WTC11 (cell line): Measurements from ENCODE around the gene PEX11B. TPM values are rescaled to one million over a fixed set of nuclear protein-coding genes. Genes with fewer than 3 reads are reported as not detected.

ENCODE experiments used
- ATAC-seq: fragments of 200-7000 bp; cut with Tn5 transposase; 2 replicates; pipeline ENCODE4 v1.10.0; 2021; ENCODE audit warnings: mild to moderate bottlenecking, moderate library complexity
- CTCF ChIA-PET: fragments of 300-600 bp; sonication (Branson Sonifier 250); formaldehyde crosslinking; loops from one replicate; lab custom pipeline; 2021; ENCODE audit warnings: antibody characterized with exemption; lab: Charles Lee
- POLR2A ChIA-PET: fragments of 350-600 bp; sonication (Branson Sonifier 250); formaldehyde crosslinking; loops from one replicate; lab custom pipeline; 2021; ENCODE audit warnings: antibody characterized with exemption; lab: Charles Lee
- DNase-seq: peaks from one replicate; pipeline ENCODE4 v3.0.0; 2021; ENCODE audit warnings: low spot score
- H3K27ac Mint-ChIP-seq: 2 replicates; pipeline ENCODE4 v1.8.0; 2021; ENCODE audit warnings: mixed read lengths
- H3K27me3 Mint-ChIP-seq: 2 replicates; pipeline ENCODE4 v1.8.0; 2021; ENCODE audit warnings: low read depth, mild to moderate bottlenecking, moderate library complexity, mixed read lengths
- H3K36me3 Mint-ChIP-seq: 2 replicates; pipeline ENCODE4 v1.8.0; 2021; ENCODE audit warnings: mixed read lengths
- H3K4me1 Mint-ChIP-seq: 2 replicates; pipeline ENCODE4 v1.8.0; 2022; ENCODE audit warnings: mixed read lengths
- H3K4me3 Mint-ChIP-seq: 2 replicates; pipeline ENCODE4 v1.8.0; 2021; ENCODE audit warnings: mild to moderate bottlenecking, moderate library complexity, mixed read lengths
- H3K9me3 Mint-ChIP-seq: 2 replicates; pipeline ENCODE4 v1.8.0; 2021; ENCODE audit warnings: mixed read lengths
- E2F1 ChIP-seq: sonication (generic); formaldehyde crosslinking; IDR thresholded peaks from 2 replicates; pipeline ENCODE4 v1.8.0; 2022; ENCODE audit warnings: mild to moderate bottlenecking, missing genetic modification reagents
- ESRRA ChIP-seq: sonication (generic); formaldehyde crosslinking; IDR thresholded peaks from 2 replicates; pipeline ENCODE4 v1.8.1; 2022; ENCODE audit warnings: mild to moderate bottlenecking, missing genetic modification reagents, borderline replicate concordance
- FOXP4 ChIP-seq: sonication (generic); formaldehyde crosslinking; IDR thresholded peaks from 2 replicates; pipeline ENCODE4 v1.8.0; 2022; ENCODE audit warnings: mild to moderate bottlenecking, missing genetic modification reagents
- IRF1 ChIP-seq: sonication (generic); formaldehyde crosslinking; IDR thresholded peaks from 2 replicates; pipeline ENCODE4 v1.8.0; 2023; ENCODE audit warnings: missing genetic modification reagents
- IRF2 ChIP-seq: sonication (generic); formaldehyde crosslinking; IDR thresholded peaks from 2 replicates; pipeline ENCODE4 v1.8.0; 2022; ENCODE audit warnings: low read depth, missing genetic modification reagents, borderline replicate concordance
- JAZF1 ChIP-seq: fragments of 250-450 bp; sonication (Bioruptor Pico); IDR thresholded peaks from 2 replicates; pipeline ENCODE4 v1.9.0; 2021; ENCODE audit warnings: moderate library complexity, mild to moderate bottlenecking, inconsistent platforms
- MAX ChIP-seq: sonication (generic); formaldehyde crosslinking; IDR thresholded peaks from 2 replicates; pipeline ENCODE4 v1.8.0; 2022; ENCODE audit warnings: mild to moderate bottlenecking, missing genetic modification reagents
- NFE2L1 ChIP-seq: sonication (generic); formaldehyde crosslinking; IDR thresholded peaks from 2 replicates; pipeline ENCODE4 v1.8.1; 2023; ENCODE audit warnings: missing genetic modification reagents
- PRDM15 ChIP-seq: sonication (generic); formaldehyde crosslinking; IDR thresholded peaks from 2 replicates; pipeline ENCODE4 v1.8.0; 2022; ENCODE audit warnings: missing genetic modification reagents
- TEAD1 ChIP-seq: sonication (generic); formaldehyde crosslinking; IDR thresholded peaks from 2 replicates; pipeline ENCODE4 v1.8.0; 2022; ENCODE audit warnings: mild to moderate bottlenecking, missing genetic modification reagents
- ZNF121 ChIP-seq: sonication (generic); formaldehyde crosslinking; IDR thresholded peaks from 2 replicates; pipeline ENCODE4 v1.8.0; 2023; ENCODE audit warnings: missing genetic modification reagents
- ZNF425 ChIP-seq: fragments of 250-450 bp; sonication (Bioruptor Pico); conservative IDR thresholded peaks from 2 replicates; pipeline ENCODE4 v1.9.0; 2021; ENCODE audit warnings: mild to moderate bottlenecking
- total RNA-seq: library from RNA; stranded (reverse); gene quantifications from 3 replicates; pipeline ENCODE4 v1.2.3, GENCODE V29; 2021
- TF ChIP-seq, protein P1 (sequence below): sonication (generic); formaldehyde crosslinking; IDR thresholded peaks from 2 replicates; pipeline ENCODE4 v1.8.1; 2022; ENCODE audit warnings: mild to moderate bottlenecking, missing genetic modification reagents, moderate library complexity, borderline replicate concordance
- TF ChIP-seq, protein P2 (sequence below): sonication (generic); formaldehyde crosslinking; IDR thresholded peaks from 2 replicates; pipeline ENCODE4 v1.8.0; 2022; ENCODE audit warnings: mild to moderate bottlenecking, missing genetic modification reagents
- TF ChIP-seq, protein P3 (sequence below): sonication (generic); formaldehyde crosslinking; IDR thresholded peaks from 2 replicates; pipeline ENCODE4 v1.8.0; 2023; ENCODE audit warnings: missing genetic modification reagents, mild to moderate bottlenecking, borderline replicate concordance
- TF ChIP-seq, protein P4 (sequence below): fragments of 250-450 bp; sonication (Bioruptor Pico); IDR thresholded peaks from 2 replicates; pipeline ENCODE4 v1.9.0; 2021; ENCODE audit warnings: moderate library complexity, mild to moderate bottlenecking, inconsistent platforms, borderline replicate concordance

Gene PEX11B
- total RNA-seq, 1 experiment from 2014 or later = 11.8 TPM

DNA sequence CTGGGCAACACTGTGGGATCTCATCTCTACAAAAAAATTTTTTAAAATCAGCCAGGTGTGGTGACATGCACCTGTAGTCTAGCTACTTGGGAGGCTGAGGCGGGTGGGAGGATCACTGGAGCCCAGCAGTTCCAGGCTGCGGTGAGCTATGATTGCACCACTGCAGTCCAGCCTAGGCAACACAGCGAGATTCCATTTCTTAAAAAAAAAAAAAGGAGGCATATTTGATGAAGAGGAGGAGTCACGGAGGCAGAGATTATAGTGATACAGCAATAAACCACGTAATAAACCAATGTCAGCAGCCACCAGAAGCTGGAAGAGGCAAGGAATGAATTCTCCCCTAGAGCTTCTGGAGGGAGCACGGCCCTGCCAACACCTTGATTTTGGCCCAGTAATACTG, 35.3 kb upstream of the PEX11B start:
- Mint-ChIP-seq H3K4me3 (no peak overlapping the region), H3K27me3 (peaks cover 58% of the 10 kb centered on the region), H3K4me1 (peaks cover 15% of the 10 kb centered on the region), H3K27ac (no peak overlapping the region), H3K9me3 (no peaks in the 10 kb centered on the region), H3K36me3 (no peaks in the 10 kb centered on the region)
- POLR2A ChIA-PET = interaction anchor here (1.4 kb wide), 1 partner anchor 11 kb away, joined by 3 read pairs; the partner anchor contains the start of genes ANKRD34A and POLR3GL
- DNase-seq (no peak), ATAC-seq (no peak)
- CTCF ChIA-PET = interaction anchor here (0.8 to 2.1 kb wide), 2 partner anchors 54 to 62 kb away, joined by 3 to 5 read pairs; no protein-coding TSS in a partner anchor
- TF ChIP-seq IRF2 (CRISPR knock-in tag) (no peak), IRF1 (CRISPR knock-in tag) (no peak), FOXP4 (CRISPR knock-in tag) (no peak), ESRRA (CRISPR knock-in tag) (no peak), TEAD1 (CRISPR knock-in tag) (no peak), ZNF121 (CRISPR knock-in tag) (no peak), PRDM15 (CRISPR knock-in tag) (no peak), ZNF425 (CRISPR knock-in tag) (no peak), NFE2L1 (no peak), JAZF1 (CRISPR knock-in tag) (no peak), E2F1 (CRISPR knock-in tag) (no peak), MAX (CRISPR knock-in tag) (no peak)
- TF ChIP-seq, protein P1, sequence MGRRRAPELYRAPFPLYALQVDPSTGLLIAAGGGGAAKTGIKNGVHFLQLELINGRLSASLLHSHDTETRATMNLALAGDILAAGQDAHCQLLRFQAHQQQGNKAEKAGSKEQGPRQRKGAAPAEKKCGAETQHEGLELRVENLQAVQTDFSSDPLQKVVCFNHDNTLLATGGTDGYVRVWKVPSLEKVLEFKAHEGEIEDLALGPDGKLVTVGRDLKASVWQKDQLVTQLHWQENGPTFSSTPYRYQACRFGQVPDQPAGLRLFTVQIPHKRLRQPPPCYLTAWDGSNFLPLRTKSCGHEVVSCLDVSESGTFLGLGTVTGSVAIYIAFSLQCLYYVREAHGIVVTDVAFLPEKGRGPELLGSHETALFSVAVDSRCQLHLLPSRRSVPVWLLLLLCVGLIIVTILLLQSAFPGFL (CRISPR knock-in tag) = no peak
- TF ChIP-seq, protein P2, sequence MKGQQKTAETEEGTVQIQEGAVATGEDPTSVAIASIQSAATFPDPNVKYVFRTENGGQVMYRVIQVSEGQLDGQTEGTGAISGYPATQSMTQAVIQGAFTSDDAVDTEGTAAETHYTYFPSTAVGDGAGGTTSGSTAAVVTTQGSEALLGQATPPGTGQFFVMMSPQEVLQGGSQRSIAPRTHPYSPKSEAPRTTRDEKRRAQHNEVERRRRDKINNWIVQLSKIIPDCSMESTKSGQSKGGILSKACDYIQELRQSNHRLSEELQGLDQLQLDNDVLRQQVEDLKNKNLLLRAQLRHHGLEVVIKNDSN (CRISPR knock-in tag) = no peak
- TF ChIP-seq, protein P3, sequence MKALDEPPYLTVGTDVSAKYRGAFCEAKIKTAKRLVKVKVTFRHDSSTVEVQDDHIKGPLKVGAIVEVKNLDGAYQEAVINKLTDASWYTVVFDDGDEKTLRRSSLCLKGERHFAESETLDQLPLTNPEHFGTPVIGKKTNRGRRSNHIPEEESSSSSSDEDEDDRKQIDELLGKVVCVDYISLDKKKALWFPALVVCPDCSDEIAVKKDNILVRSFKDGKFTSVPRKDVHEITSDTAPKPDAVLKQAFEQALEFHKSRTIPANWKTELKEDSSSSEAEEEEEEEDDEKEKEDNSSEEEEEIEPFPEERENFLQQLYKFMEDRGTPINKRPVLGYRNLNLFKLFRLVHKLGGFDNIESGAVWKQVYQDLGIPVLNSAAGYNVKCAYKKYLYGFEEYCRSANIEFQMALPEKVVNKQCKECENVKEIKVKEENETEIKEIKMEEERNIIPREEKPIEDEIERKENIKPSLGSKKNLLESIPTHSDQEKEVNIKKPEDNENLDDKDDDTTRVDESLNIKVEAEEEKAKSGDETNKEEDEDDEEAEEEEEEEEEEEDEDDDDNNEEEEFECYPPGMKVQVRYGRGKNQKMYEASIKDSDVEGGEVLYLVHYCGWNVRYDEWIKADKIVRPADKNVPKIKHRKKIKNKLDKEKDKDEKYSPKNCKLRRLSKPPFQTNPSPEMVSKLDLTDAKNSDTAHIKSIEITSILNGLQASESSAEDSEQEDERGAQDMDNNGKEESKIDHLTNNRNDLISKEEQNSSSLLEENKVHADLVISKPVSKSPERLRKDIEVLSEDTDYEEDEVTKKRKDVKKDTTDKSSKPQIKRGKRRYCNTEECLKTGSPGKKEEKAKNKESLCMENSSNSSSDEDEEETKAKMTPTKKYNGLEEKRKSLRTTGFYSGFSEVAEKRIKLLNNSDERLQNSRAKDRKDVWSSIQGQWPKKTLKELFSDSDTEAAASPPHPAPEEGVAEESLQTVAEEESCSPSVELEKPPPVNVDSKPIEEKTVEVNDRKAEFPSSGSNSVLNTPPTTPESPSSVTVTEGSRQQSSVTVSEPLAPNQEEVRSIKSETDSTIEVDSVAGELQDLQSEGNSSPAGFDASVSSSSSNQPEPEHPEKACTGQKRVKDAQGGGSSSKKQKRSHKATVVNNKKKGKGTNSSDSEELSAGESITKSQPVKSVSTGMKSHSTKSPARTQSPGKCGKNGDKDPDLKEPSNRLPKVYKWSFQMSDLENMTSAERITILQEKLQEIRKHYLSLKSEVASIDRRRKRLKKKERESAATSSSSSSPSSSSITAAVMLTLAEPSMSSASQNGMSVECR (CRISPR knock-in tag) = no peak
- TF ChIP-seq, protein P4, sequence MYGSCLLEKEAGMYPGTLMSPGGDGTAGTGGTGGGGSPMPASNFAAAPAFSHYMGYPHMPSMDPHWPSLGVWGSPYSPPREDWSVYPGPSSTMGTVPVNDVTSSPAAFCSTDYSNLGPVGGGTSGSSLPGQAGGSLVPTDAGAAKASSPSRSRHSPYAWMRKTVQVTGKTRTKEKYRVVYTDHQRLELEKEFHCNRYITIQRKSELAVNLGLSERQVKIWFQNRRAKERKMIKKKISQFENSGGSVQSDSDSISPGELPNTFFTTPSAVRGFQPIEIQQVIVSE (CRISPR knock-in tag) = no peak
